A673 (cell line): ENCODE measurements around the gene ABHD17B.

Experiments used
- CTCF ChIP-seq: fragments of 300-800, 200-600 bp; sonication (generic); conservative IDR thresholded peaks from 2 replicates; pipeline ENCODE4 v1.5.1; 2017; ENCODE audit warnings: low read depth, mild to moderate bottlenecking, antibody characterized with exemption, low read length, moderate library complexity, mixed read lengths
- EZH2 ChIP-seq: fragments of 200-600 bp; sonication (generic); IDR thresholded peaks from 2 replicates; pipeline ENCODE4 v1.6.1; 2017; ENCODE audit warnings: borderline replicate concordance, low read depth, mild to moderate bottlenecking, mixed read lengths, antibody characterized with exemption, low read length; ENCODE audit not compliant: poor library complexity, severe bottlenecking

GRCh38 chr9:71904076-71904475, 6.9 kb downstream of the ABHD17B start:
- TF ChIP-seq EZH2 (no peak), CTCF (no peak)
